ENCODE measurements around the gene CPT1C.

CPT1C gene

GRCh38 chr19:49690656-49691242, at the start of gene CPT1C:
Gene CPT1C (plus strand): TSS chr19:49691116. CDS start chr19:49692253, 1,137 bp downstream.
- DNase-seq (ENCODE audit: low spot score), result peak; percentile 96

- peak; percentile 98 for DNase-seq (ENCODE audit: low spot score)
Measured at GRCh38 chr19:49641688-49642491, 49.0 kb upstream of the CPT1C start, which contains the start of gene SCAF1. Gene SCAF1 (plus strand): TSS chr19:49642209. CDS start chr19:49645027, 2,818 bp downstream.

DNA sequence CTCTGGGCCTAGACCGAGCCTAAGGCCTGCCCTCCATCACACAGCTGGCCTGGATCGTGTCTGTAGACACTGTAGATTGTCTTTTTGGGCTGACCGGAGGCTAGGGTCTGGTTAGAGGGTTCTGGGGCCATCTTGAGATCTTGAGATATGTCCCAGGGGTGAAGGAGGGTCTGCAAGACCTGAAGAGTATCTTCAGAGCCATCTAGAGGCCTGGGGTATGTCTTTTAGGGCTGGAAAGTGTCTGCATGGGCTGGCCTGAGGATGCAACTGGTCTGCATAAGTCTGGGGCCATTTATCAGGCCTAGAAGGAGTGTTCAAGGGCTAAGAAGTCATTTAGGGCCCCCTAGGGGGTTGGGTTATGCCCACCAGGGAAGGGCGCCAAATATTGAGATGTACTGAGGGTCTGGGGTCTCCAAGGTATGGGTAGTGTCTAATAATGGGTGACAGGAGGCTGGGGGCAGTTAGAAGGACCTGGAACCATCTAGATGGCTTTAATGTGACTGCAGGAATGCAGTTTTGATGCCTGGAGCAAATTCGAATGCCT, 48.4 kb upstream of the CPT1C start:
- DNase-seq (ENCODE audit: low spot score), result no peak

GRCh38 chr19:49643466-49643865, 47.5 kb upstream of the CPT1C start:
- DNase-seq (ENCODE audit: low spot score), result no peak

DNA sequence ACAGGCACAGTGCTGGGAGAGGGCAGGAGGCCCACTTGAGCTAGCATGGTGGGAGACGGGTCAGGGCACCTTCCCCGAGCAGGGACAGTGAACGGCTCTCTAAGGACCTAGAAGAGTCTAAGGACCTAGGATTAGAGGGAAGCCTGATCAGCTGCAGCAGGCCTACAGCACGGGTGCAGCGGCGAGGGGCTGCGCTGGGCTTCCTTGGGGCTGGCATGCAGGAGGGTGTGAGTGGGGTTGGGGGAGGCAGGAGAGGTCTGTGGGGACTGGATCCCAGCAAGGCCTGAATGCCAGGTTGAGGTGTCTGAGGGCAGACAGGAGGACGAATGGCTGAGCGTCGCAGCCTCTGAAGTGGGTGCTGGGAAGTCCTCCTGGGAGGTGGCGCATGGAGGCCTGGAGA, 45.3 kb upstream of the CPT1C start:
- no peak for DNase-seq (ENCODE audit: low spot score)

- no peak for DNase-seq (ENCODE audit: low spot score)
Measured at GRCh38 chr19:49645995-49646394, 44.9 kb upstream of the CPT1C start.

DNA sequence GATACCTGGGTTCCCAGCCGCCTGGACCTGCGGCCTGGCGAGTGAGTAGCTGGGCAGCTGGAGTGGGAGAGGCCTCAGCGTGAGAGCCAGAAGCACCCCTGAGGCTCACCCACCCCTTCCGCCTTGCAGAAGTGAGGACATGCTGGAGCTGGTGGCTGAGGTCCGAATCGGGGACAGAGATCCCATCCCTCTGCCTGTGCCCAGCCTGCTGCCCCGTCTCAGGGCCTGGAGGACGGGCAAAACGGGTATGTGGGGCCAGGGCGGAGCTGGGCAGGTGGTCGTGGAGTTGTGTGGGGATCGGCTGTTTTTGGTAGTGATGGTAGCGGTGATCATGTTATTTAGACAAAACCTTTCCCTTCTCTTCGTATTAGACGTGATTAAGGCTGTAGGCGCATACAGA, 44.3 kb upstream of the CPT1C start:
- DNase-seq (ENCODE audit: low spot score), result no peak

- DNase-seq (ENCODE audit: low spot score), result no peak
Measured at GRCh38 chr19:49651029-49651819, 39.7 kb upstream of the CPT1C start.

GRCh38 chr19:49651820-49652550, 38.9 kb upstream of the CPT1C start:
- DNase-seq (ENCODE audit: low spot score), result no peak

DNA sequence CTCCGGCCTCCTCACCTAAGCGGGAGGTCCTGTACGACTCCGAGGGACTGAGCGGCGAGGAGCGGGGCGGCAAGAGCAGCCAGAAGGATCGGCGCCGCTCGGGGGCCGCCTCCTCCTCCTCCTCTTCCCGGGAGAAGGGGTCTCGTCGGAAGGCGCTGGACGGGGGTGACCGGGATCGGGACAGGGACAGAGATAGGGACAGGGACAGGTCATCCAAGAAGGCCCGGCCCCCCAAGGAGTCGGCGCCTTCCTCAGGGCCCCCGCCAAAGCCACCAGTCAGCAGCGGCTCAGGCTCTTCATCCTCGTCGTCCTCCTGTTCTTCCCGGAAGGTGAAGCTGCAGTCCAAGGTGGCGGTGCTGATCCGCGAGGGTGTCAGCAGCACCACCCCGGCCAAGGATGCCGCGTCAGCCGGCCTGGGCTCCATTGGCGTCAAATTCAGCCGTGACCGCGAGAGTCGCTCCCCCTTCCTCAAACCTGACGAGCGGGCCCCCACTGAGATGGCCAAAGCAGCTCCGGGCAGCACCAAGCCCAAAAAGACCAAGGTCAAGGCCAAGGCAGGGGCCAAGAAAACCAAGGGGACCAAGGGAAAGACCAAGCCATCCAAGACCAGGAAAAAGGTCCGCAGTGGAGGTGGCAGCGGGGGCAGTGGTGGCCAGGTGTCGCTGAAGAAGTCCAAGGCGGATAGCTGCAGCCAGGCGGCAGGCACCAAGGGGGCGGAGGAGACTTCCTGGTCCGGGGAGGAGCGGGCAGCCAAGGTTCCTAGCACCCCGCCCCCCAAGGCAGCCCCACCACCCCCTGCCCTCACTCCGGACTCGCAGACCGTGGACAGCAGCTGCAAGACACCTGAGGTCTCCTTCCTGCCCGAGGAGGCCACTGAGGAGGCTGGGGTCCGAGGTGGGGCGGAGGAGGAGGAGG, 38.1 kb upstream of the CPT1C start:
- no peak for DNase-seq (ENCODE audit: low spot score)

- no peak for DNase-seq (ENCODE audit: low spot score)
Measured at GRCh38 chr19:49653466-49653806, 37.5 kb upstream of the CPT1C start.

DNA sequence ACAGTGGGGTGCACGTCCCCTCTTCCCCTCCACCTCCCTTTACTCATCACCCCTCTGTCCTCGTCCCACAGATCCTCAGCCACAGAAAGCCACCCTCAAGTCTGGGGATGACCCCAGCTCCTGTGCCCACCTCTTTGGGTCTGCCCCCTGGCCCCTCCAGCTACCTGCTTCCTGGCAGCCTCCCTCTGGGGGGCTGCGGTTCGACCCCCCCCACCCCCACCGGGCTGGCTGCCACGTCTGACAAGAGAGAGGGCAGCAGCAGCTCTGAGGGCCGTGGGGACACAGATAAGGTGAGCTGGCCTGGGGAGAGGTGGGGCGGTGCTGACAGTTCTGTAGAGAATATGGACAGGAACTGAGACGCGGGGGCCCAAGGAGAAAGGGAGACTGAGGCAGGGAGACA, 36.3 kb upstream of the CPT1C start:
- DNase-seq (ENCODE audit: low spot score), result no peak

- DNase-seq (ENCODE audit: low spot score), result no peak
Measured at GRCh38 chr19:49655570-49656455, 35.1 kb upstream of the CPT1C start.

GRCh38 chr19:49656456-49657109, 34.3 kb upstream of the CPT1C start:
- no peak for DNase-seq (ENCODE audit: low spot score)

- no peak for DNase-seq (ENCODE audit: low spot score)
Measured at GRCh38 chr19:49657493-49658138, 33.3 kb upstream of the CPT1C start.

DNA sequence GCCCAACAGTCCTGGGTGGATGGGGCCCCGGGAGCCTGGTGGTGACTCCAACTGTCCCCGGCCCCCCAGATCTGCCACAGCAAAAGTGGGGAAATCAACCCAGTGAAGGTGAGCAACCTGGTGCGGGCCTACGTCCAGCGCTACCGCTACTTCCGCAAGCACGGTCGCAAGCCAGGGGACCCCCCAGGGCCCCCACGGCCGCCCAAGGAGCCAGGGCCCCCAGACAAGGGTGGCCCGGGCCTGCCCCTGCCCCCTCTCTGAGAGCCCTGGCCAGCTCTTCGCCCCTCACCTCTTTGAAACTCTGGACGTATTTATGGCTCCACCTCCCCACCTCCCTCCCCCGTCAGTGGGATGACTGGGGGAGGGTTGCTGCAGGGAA, 32.8 kb upstream of the CPT1C start:
- no peak for DNase-seq (ENCODE audit: low spot score)

- DNase-seq (ENCODE audit: low spot score), result no peak
Measured at GRCh38 chr19:49658566-49659442, 32.1 kb upstream of the CPT1C start.
